GM18861 (cell line): ENCODE measurements around the gene ALG3.

Experiments
- ATAC-seq: cut with Tn5 transposase; IDR thresholded peaks from one replicate; pipeline ENCODE4 v1.9.1; 2021; ENCODE audit not compliant: unreplicated experiment

Gene ALG3

GRCh38 chr3:184198509-184198908, 50.3 kb downstream of the ALG3 start:
- no peak for ATAC-seq

DNA sequence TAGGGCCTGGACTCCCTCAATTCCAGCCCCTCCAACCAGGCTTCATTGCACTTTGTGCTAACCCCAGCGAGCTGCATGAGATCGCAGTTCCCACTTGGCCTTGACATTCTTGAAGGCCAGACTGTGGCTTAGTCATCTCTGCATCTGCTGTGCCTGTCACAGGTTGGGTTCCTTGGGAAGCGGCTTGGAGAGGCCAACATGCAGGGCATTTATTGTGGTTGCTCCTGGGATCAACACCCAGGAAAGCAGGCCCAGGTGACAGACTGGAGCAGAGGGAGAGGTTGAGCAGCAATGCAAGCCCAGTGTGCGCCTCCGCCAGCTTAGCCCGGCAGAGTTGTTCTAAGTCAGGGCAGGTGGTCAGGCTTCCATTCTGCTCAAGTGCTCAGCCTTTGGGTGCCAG, 52.2 kb downstream of the ALG3 start:
- no peak for ATAC-seq

- no peak for ATAC-seq
These were observed 54.7 kb downstream of the ALG3 start for GRCh38 chr3:184193991-184194539.

- ATAC-seq = no peak
These were observed 55.9 kb downstream of the ALG3 start for GRCh38 chr3:184192889-184193288.
